ENCODE measurements around the gene MCM3.
A peak's percentile ranks its signal among the peaks of the same experiment; 100 is the strongest.

Gene MCM3

GRCh38 chr6:52304983-52305390 is 20.4 kb upstream of the MCM3 start:
- no peak overlapping the region for H3K4me3 ChIP-seq (replicated peaks in 1 of 2; ENCODE audit: low read depth in 2 of 2, low read length in 2 of 2)
- TF ChIP-seq CTCF (IDR thresholded peaks at IDR 0.05; ENCODE audit: low read depth, low read length): no peak
- DNase-seq (ENCODE audit: low read depth in 2 of 2): peak in 1 of 2 donors; percentile 49

GRCh38 chr6:52303178-52303577 is 18.6 kb upstream of the MCM3 start:
- no peak overlapping the region for H3K4me3 ChIP-seq (replicated peaks in 1 of 2; ENCODE audit: low read depth in 2 of 2, low read length in 2 of 2)
- TF ChIP-seq CTCF (IDR thresholded peaks at IDR 0.05; ENCODE audit: low read depth, low read length): no peak
- no peak for DNase-seq (ENCODE audit: low read depth in 2 of 2)

- DNase-seq (ENCODE audit: low read depth in 2 of 2): no peak
- no peak for TF ChIP-seq CTCF (IDR thresholded peaks at IDR 0.05; ENCODE audit: low read depth, low read length)
- no peak overlapping the region for H3K4me3 ChIP-seq (replicated peaks in 1 of 2; ENCODE audit: low read depth in 2 of 2, low read length in 2 of 2)
Observed at GRCh38 chr6:52301326-52301725, 16.8 kb upstream of the MCM3 start.

- DNase-seq (ENCODE audit: low read depth in 2 of 2): no peak
- no peak for TF ChIP-seq CTCF (IDR thresholded peaks at IDR 0.05; ENCODE audit: low read depth, low read length)
Observed at GRCh38 chr6:52300489-52300931, 16.0 kb upstream of the MCM3 start.

GRCh38 chr6:52299653-52300052 is 15.1 kb upstream of the MCM3 start:
- no peak for TF ChIP-seq CTCF (IDR thresholded peaks at IDR 0.05; ENCODE audit: low read depth, low read length)
- H3K4me3 ChIP-seq (replicated peaks in 1 of 2; ENCODE audit: low read depth in 2 of 2, low read length in 2 of 2): no peak overlapping the region
- no peak for DNase-seq (ENCODE audit: low read depth in 2 of 2)

More at GRCh38 chr6:52300489-52300931, 16.0 kb upstream of the MCM3 start:
- H3K4me3 ChIP-seq (replicated peaks in 1 of 2; ENCODE audit: low read depth in 2 of 2, low read length in 2 of 2): no peak overlapping the region

GRCh38 chr6:52297433-52297832 is 12.9 kb upstream of the MCM3 start:
- no peak for DNase-seq (ENCODE audit: low read depth in 2 of 2)
- no peak overlapping the region for H3K4me3 ChIP-seq (replicated peaks in 1 of 2; ENCODE audit: low read depth in 2 of 2, low read length in 2 of 2)

More at GRCh38 chr6:52297433-52297832, 12.9 kb upstream of the MCM3 start:
- TF ChIP-seq CTCF (IDR thresholded peaks at IDR 0.05; ENCODE audit: low read depth, low read length): no peak
